GM10248 (cell line): ENCODE data around the gene SPACA9.

Experiments used
- CTCF ChIA-PET: fragments of 300-600 bp; sonication (Branson Sonifier 250); formaldehyde crosslinking; extraction: SDS; loops from one replicate; lab custom pipeline; 2021; ENCODE audit warnings: antibody characterized with exemption; lab: Yijun Ruan, JAX
- POLR2A ChIA-PET: fragments of 350-650 bp; sonication (Branson Sonifier 250); formaldehyde crosslinking; extraction: SDS; loops from one replicate; lab custom pipeline; 2020; ENCODE audit warnings: antibody characterized with exemption; lab: Yijun Ruan, JAX
- DNase-seq: peaks from one replicate; pipeline ENCODE4 v3.0.0; 2012; ENCODE audit errors: extremely low spot score
- CTCF ChIP-seq: IDR thresholded peaks from 2 replicates; pipeline ENCODE4 v1.5.1; 2012; ENCODE audit warnings: mild to moderate bottlenecking, low read depth; ENCODE audit errors: extremely low read depth, missing control alignments, control extremely low read depth

SPACA9 gene

GRCh38 chr9:132861666-132862065, 17.0 kb upstream of the SPACA9 start:
- TF ChIP-seq CTCF, result no peak
- DNase-seq, result no peak
- ChIA-PET CTCF (interaction anchor here (0.9 to 1.0 kb wide), 2 partner anchors 10 to 16 kb away, joined by 3 to 4 read pairs; no protein-coding TSS in a partner anchor), POLR2A (no interaction called here)

- no peak for DNase-seq
- TF ChIP-seq CTCF, result no peak
- ChIA-PET CTCF (interaction anchor here (0.9 to 1.0 kb wide), 4 partner anchors 9 to 47 kb away, joined by 3 to 4 read pairs (median 4); no protein-coding TSS in a partner anchor), POLR2A (no interaction called here)
Observed at GRCh38 chr9:132862533-132862932, 16.2 kb upstream of the SPACA9 start.

- POLR2A ChIA-PET, result no interaction called here
- DNase-seq, result no peak
- CTCF ChIA-PET, result interaction anchor here (0.9 to 1.0 kb wide), 2 partner anchors 14 to 47 kb away, joined by 3 to 4 read pairs; no protein-coding TSS in a partner anchor
- TF ChIP-seq CTCF, result no peak
Observed at GRCh38 chr9:132863096-132863495, 15.6 kb upstream of the SPACA9 start.

- ChIA-PET POLR2A (no interaction called here), CTCF (interaction anchor here (1.1 to 2.1 kb wide), 3 partner anchors 13 to 108 kb away, joined by 3 to 8 read pairs (median 6); no protein-coding TSS in a partner anchor)
- no peak for TF ChIP-seq CTCF
- DNase-seq, result no peak
Observed at GRCh38 chr9:132864277-132864676, 14.4 kb upstream of the SPACA9 start.

- CTCF ChIA-PET, result interaction anchor here (1.1 to 2.1 kb wide), 3 partner anchors 12 to 107 kb away, joined by 3 to 8 read pairs (median 6); no protein-coding TSS in a partner anchor
- DNase-seq, result no peak
- no peak for TF ChIP-seq CTCF
- POLR2A ChIA-PET, result no interaction called here
Observed at GRCh38 chr9:132864691-132865090, 14.0 kb upstream of the SPACA9 start.

GRCh38 chr9:132866898-132867297, 11.8 kb upstream of the SPACA9 start:
- ChIA-PET CTCF (no interaction called here), POLR2A (no interaction called here)
- DNase-seq, result no peak
- no peak for TF ChIP-seq CTCF
